Right ventricle myocardium superior (tissue), 1 donor: ENCODE measurements around the gene DGKH. TPM values are rescaled to one million over a fixed set of nuclear protein-coding genes. Genes with fewer than 3 reads are reported as not detected.
"Not testable (repeated sequence)": the region's sequence is repeated elsewhere in the genome, so short reads cannot be mapped to it uniquely, and the experiment has no call there.

Experiments
- ATAC-seq: fragments of 200-7000 bp; cut with Tn5 transposase; one replicate; pipeline ENCODE4 v1.9.1; 2020; ENCODE audit warnings: mild to moderate bottlenecking; ENCODE audit not compliant: poor library complexity
- DNase-seq: peaks from one replicate; pipeline ENCODE4 v3.0.0-alpha.2; 2020
- intact Hi-C: fragments of 100-400 bp; cut with DNase I; formaldehyde crosslinking; loops from one replicate; pipeline ENCODE4 v1.11.2; 2022
- total RNA-seq: library from RNA; stranded (reverse); fragmentation: NEBNext Ultra II Directional; extraction: Animal tissue kit (Norgen Biotek cat#: 25700); gene quantifications from one replicate; pipeline ENCODE4 v1.2.1, GENCODE V29; 2021
- donor health status: DM: no; HTN: yes; CAD: no; lungs with severe emphysema.

The DGKH gene
- total RNA-seq, 1 donor from 2014 or later = 4.2 TPM

DNA sequence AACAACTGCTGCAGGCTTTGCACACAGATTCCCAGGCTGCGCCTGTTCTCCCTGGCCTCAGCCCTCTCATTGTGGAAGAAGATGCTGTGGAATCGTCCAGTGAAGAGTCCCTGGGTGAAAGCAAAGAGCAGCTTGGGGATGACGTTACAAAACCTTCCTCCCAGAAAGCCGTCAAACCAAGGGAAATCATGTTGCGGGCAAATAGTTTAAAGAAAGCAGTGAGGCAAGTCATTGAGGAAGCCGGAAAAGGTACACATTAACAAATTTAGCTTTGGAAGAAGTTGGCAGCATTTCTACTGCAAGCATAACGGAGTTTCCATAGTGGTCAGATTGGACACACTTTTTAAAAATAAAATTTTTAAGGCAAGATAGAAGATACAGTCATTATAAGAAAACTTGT, 140.6 kb downstream of the DGKH start:
- intact Hi-C loops = no loop called here
- no peak for ATAC-seq
- no peak for DNase-seq

DNA sequence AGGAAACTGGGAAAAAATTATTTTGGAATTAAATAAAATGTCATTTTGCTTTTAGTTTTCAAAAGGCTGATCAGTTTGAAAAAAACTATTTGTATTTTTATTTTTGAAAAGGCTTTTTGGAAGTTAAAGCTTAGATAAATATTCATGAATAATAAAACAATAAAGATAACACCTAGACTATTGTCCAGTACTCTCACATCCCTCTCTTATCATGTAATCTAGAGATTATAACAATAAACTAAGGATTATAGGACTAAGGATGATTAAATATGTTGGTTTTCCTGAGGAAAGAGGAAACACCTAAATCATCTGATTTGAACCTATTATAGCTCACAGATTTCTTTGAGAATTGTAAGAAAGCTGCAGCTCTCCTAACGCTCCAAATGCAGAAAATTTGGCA, 142.1 kb downstream of the DGKH start:
- ATAC-seq = no peak
- intact Hi-C loops = no loop called here
- DNase-seq = no peak

DNA sequence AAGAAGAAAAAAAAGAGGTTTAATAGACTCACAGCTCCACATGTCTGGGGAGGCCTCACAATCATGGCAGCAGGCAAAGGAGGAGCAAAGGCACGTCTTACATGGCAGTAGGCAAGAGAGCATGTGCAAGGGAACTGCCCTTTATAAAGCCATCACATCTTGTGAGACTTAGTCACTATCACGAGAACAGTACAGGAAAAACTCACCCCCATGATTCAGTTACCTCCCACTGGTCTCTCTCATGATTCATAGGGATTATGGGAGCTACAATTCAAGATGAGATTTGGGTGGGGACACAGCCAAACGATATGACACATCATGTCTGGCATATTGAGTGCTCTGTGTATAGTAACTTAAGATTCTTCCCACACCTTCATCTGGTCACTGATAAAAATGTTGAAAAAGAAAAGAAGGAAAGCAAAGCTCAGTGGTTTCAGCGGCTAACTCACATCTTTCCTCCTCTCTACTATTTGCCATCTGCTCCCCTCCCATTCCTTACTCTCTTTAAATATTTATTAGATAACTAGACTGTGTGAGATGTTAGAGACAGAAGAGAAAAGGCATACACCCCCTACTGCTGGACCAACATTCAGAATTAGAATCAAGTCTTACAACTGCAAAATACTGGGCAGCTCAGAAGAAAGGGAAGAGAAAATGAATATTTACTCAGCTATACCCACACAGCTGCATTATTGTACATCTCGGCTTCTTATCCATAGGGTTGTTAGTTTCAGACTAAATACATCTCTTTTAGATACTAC, 163.4 kb downstream of the DGKH start:
- ATAC-seq (no peak), DNase-seq (no peak)
- intact Hi-C loops = no loop called here

DNA sequence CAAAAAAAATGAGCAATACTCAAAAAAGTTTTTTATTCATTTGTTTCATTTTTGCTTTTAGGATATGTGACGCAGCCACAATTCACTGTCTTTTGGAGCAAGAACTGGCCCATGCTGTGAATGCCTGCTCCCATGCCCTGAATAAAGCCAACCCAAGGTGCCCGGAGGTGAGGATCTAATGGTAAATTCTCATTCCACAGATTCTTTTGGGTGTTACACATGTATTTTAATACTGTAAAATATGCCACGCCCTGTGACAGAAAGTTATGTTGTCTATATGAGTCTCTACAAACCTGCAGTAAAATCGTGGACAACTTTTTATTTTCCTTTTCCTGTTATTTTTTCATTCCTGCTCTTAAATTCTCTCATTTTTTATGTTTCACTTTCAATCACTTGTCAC, 166.0 kb downstream of the DGKH start:
- ATAC-seq = no peak
- intact Hi-C loops = no loop called here
- no peak for DNase-seq

DNA sequence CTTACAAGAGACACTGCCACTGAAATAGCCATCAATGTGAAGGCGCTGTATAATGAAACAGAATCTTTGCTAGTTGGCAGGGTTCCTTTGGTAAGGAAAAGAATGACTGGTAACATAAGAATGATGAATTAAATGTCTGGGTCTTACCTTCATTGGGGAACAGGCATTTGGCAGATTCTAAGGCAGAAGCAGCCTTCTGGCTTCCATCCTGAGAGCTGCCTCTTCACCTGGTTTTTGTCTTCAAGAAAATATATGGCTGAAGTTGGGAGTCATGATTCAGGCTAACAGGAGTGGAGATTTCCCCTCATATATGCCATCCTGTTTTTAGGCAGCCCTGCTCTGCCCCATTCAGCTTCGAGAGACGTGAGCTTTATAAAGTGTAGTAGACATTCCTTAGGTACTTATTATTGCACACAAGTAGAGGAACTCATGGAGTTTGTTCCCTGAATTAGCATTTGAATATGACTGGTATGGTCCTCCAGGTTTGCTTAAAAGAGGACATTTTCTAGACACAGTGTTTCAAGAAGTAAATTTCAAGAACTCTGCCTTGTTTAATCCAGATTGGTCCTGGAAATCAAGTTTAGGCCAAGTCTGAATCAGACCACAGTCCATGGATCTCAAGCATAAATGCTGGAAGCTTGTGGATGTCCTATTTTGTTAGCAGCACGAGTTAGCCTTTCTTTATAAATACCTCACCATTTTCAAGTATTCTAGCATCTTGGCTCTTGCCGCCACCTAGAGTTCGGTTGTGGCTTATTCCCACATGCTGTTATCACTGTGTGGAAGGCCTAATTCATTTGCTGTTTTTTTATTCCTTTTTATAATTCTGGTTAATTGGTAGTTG, 167.4 kb downstream of the DGKH start:
- intact Hi-C loops = no loop called here
- DNase-seq = no peak
- ATAC-seq = no peak

DNA sequence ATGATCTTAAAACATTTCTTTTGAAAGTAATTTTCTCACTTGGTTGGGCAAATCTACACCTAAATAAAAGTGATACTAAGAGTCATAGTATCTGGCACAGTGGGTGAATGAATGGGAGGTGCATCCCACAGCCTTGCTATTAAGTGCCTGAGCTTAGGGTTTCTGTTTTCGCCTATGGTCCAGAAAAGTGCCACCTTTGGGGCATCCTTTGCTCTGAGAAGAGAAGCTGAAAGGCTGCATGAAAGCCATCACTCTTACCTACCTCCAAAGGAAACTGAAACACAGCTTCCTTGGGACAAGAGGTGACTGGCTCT, 167.9 kb downstream of the DGKH start:
- no peak for DNase-seq
- ATAC-seq = no peak
- intact Hi-C loops = no loop called here

DNA sequence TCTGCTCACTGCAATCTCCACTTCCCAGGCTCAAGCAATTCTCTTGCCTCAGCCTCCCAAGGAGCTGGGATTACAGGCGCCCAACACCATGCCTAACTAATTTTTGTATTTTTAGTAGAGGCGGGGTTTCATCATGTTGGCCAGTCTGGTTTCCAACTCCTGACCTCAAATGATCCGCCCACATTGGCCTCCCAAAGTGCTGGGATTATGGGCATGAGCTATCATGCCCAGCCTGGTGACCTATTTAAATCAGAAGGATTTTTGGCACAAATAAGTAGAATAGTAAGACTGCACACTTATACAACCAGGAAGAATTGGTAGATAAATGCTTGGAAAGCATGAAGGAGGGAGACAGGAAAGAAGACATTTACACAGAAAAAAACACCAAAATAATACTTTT, 170.1 kb downstream of the DGKH start:
- no peak for DNase-seq

DNA sequence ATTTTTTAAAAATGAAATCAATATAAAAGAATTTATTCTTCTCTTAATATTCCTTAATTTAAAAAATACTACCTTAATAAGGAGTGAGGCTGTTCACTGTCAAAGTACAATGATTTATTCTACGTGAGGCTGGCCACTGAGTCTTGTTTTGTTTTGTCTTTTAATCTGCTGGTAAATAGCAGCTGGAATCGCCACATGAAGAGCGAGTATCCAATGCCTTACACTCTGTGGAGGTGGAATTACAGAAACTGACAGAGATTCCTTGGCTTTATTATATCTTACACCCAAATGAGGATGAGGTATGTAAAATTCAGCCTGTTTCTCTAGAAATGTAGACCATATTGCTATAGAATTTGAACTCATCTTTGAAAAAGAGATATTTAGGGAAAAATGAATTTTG, 170.6 kb downstream of the DGKH start:
- ATAC-seq = no peak
- intact Hi-C loops = no loop called here
- DNase-seq = no peak

More for the DNA sequence above, 170.1 kb downstream of the DGKH start:
- no peak for ATAC-seq
- intact Hi-C loops = no loop called here

DNA sequence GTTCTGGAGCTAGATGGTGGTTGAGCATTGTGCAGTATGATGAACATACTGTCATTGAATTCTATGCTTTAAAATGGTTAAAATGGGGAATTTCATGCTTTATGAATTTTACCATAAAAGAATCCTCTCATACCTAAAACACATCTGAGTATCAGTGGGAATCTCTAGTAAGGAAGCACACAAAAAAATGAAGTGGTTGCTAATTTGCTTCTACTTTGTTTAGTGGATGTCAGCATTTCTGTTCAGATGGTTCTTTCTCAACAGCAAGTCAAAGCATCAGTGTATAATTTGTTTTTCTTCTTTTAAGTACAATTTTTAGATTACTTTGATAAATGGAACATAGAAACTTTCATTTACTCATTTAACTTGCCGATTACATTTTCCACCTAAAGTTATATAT, 171.4 kb downstream of the DGKH start:
- no peak for DNase-seq
- intact Hi-C loops = no loop called here
- ATAC-seq = no peak

DNA sequence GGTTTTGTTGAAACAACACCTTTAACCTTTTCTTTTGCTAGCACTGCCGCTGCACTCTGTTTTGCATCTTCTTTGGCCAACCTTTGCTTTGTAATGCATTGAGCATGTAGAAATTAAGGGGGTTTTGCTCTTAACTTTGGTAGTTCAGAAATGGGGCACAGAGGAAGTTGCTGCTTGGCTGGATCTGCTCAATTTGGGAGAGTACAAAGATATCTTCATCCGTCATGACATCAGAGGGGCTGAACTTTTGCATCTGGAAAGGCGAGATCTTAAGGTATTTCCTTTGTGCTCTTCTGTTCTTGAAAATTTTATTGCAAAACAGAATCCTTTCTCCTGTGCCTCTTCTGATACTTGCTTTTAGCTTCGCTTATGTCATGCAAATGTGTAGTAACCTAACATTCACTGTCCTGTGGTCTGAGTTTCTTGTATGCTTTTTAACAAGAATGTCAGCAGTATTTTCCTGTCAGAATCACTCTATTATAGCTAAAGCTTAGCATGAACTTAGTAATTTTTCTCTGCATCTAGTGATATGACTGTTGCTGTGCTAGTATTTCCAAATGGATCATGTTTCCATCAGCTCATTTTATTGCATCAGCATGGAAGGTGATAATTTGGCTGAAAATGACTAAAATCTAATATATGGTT, 172.8 kb downstream of the DGKH start:
- ATAC-seq = no peak
- intact Hi-C loops = no loop called here
- no peak for DNase-seq

DNA sequence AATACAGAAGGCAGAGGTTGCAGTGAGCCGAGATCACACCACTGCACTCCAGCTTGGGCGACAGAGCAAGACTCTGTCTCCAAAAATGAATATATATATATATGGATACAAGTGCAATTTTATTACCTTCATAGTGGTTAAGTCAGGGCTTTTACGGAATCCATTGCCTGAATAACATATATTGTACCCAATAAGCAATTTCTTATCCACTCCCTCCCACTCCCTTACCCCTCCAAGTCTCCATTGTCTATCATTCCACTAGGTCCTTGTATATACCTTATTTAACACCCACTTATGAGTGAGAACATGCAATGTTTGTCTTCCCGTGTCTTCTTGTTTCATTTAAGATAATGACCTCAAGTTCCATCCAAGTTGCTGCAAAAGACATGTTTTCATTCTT, 175.2 kb downstream of the DGKH start:
- DNase-seq = no peak
- intact Hi-C loops = no loop called here
- no peak for ATAC-seq

DNA sequence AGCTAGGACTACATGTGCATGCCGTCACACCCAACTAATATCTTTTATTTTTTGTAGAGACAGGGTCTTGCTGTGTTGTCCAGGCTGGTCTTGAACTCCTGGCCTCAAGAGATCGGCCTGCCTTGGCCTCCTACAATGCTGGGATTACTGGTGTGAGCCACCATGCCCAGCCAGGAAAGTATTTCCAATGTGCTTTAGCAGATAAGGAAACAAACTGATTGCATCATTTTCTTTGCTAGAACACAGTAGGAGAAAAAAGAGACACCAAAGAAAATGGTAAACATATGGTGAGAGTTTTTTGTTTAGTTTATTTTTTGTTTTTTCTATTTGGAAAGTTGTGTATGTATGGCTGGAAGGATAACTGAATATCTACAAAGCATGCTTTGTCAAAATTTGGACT, 176.6 kb downstream of the DGKH start:
- intact Hi-C loops = no loop called here
- no peak for ATAC-seq
- DNase-seq = no peak

DNA sequence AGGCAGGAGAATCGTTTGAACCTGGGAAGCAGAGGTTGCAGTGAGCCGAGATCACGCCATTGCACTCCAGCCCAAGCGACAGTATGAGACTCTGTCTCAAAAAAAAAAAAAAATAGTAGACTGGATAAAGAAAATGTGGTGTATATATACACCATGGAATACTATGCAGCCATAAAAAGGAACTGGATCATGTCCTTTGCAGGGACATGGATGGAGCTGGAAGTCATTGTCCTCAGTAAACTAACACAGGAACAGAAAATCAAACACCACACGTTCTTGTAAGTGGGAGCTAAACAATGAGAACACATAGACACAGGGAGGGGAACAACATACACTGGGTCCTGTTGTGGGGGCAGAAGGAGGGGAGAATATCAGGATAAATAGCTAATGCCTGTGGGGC, 178.3 kb downstream of the DGKH start:
- ATAC-seq, intact Hi-C loops: not testable (repeated sequence)

DNA sequence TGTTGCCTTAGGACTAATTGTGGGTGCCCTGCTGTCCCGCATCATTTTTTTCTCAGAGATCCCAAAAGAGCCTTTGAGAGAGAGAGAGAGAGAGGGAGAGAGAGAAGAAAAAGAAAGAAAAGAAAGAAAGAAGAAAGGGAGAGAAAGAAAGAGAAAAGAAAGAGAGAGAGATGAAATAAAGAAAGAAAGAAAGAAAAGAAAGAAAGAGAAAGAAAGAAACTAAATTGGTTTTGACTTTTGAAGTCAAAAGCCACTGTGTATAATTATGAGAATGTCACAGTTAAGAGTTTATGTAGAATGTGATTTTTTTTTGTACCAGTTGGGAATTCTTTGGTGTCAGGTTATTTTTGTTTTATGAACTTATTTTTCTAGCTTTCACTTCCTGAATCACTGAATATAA, 180.1 kb downstream of the DGKH start:
- intact Hi-C loops = no loop called here
- ATAC-seq (no peak), DNase-seq (no peak)

More for the DNA sequence above, 178.3 kb downstream of the DGKH start:
- DNase-seq = not testable (repeated sequence)

DNA sequence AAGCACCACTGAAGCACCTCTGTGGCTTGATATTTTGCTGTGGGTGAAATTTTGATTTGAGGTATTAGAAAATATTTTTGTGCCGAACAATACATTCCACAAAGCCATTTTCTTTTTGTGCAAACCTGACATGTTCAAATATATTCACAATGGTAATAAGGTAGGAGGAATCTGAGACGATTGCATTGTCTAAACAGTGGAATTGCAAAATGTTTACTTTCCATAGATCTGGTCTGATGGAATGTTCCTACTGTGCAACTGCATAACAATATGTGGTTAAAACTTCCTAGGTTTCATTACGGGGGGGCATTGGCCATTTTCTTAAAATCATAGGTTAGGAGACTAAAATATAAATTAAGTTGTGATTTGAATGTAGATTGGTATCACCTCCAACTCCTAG, 180.8 kb downstream of the DGKH start:
- no peak for ATAC-seq
- intact Hi-C loops = no loop called here
- no peak for DNase-seq

DNA sequence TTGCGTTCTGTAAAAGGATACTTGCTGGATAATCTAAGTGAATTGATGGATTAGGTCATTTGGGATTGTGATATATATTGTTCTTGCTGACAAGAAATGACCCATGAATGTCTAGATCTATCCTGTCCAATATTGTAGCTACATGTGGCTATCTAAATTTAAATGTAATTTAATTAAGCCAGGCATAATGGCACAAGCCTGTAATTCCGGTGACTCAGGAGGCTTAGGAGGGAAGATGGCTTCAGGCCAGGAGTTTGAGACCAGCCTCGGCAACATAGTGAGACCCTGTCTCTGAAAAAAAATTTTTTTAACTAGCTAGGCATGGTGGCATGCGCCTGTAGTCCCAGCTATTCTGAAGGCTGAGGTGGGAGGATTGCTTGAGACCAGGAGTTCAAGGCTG, 184.2 kb downstream of the DGKH start:
- DNase-seq = no peak
- intact Hi-C loops = no loop called here
- no peak for ATAC-seq

DNA sequence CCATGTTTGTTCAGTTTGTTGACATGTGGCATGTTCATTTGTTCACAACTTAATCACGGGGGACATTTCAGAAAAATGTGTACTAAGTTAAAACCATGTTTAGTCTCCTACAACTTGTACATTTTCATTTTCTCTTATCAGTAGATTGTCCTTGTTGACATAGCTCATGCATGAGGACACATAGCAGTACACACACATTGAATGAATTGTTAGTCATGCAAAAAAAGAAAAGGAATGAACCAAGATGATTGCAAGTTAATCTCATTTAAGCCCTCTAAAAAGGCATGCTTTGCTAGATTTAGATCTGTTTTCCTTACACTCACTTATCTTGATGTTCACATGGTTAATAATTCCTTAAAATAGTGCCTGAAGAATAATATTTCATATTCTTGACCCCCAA, 185.3 kb downstream of the DGKH start:
- ATAC-seq = no peak
- intact Hi-C loops = no loop called here

DNA sequence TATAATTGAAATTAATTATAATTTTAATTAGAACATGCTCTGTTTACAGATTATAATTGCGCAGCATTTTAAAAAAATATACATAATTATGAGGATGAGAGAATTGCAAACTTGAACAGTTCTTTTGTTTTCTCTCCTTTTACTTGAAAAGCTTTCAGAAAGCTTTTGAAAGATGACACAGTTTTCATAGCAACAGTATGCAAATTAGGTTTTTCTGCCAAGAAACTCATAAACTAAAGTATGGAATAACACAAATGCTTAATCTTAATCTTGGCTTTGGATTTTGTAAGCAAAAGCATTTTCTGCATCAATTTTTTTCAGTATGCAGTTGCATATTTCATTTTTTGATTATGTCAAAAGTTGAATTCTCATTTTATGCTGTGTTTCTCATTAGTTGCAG, 190.7 kb downstream of the DGKH start:
- DNase-seq (no peak), ATAC-seq (no peak)
- intact Hi-C loops = no loop called here

More for the DNA sequence above, 185.3 kb downstream of the DGKH start:
- DNase-seq = no peak

DNA sequence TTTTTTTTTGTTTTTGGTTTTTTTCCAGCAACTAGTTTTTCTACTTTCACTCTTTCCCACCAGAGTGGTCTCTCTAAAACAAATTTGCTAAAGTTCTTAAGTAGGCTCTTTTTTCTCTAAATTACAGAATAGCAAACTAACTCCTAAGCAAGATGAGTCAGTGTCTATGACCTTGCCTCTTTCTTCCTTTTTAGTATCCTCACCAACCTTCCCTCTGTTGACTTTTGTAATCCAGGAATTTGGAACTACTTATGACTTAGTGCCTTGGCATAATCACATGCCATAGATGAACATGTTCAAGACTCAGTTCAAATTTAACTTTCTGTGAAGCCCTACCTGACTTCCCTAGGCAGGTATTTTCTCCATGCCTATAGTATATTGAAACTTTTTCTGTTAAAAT, 191.2 kb downstream of the DGKH start:
- intact Hi-C loops = no loop called here
- DNase-seq = no peak
- ATAC-seq = no peak

DNA sequence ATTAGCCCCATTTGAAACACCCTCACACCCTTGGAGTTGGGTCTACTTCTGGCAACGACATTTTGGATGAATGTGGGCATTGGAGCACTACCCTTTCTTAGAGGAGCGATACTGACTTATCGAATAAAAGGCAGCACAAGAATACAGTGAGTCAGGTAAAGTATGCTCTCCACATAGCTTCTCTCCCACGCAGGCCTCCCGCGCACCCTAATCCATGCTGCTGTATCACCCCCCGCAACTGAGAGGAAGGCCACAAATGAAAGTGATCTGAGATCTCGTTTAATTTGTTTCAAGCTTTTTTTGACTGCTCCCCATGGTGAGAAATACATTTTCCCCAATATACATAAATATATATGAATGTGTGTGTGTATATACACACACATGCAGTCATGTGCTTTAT, 198.1 kb downstream of the DGKH start:
- intact Hi-C loops = no loop called here
- DNase-seq (no peak), ATAC-seq (no peak)
